Memory B cell (primary cell): ENCODE measurements around the gene OR10A6.

Source experiments
- ATAC-seq: fragments of 150-1000 bp; cut with Tn5 transposase; 2 replicates; pipeline ENCODE4 v1.10.0; 2021; ENCODE audit warnings: low read depth, mild to moderate bottlenecking, moderate library complexity
- DNase-seq, 2 donors: peaks; one replicate each; pipeline ENCODE4 v3.0.0; 2022; ENCODE audit warnings: low spot score in 2 of 2
- H3K27ac Mint-ChIP-seq: one replicate; pipeline ENCODE4 v1.8.0; 2022; ENCODE audit warnings: mild to moderate bottlenecking, moderate library complexity, mixed read lengths
- H3K27me3 Mint-ChIP-seq: one replicate; pipeline ENCODE4 v1.8.0; 2022; ENCODE audit warnings: mixed read lengths
- H3K36me3 Mint-ChIP-seq: one replicate; pipeline ENCODE4 v1.8.0; 2022; ENCODE audit warnings: mild to moderate bottlenecking, mixed read lengths
- H3K4me1 Mint-ChIP-seq: one replicate; pipeline ENCODE4 v1.8.0; 2022; ENCODE audit warnings: mixed read lengths
- H3K4me3 Mint-ChIP-seq: one replicate; pipeline ENCODE4 v1.8.0; 2022; ENCODE audit warnings: mild to moderate bottlenecking, moderate library complexity, mixed read lengths
- H3K9me3 Mint-ChIP-seq: one replicate; pipeline ENCODE4 v1.8.0; 2022; ENCODE audit warnings: mixed read lengths

The OR10A6 gene

GRCh38 chr11:7944123-7944522 lies 13.1 kb upstream of the OR10A6 start:
- Mint-ChIP-seq H3K4me1 (no peaks in the 10 kb centered on the region), H3K27ac (no peak overlapping the region), H3K9me3 (peaks cover 16% of the 10 kb centered on the region), H3K36me3 (no peaks in the 10 kb centered on the region), H3K27me3 (peaks cover 10% of the 10 kb centered on the region), H3K4me3 (no peak overlapping the region)
- ATAC-seq (no peak), DNase-seq (no peak)

- H3K27ac Mint-ChIP-seq = no peak within 1 kb of the TSS
- DNase-seq (no peak), ATAC-seq (no peak)
- no peaks in the 10 kb centered on the region for H3K4me1 Mint-ChIP-seq
- no peaks in the 10 kb centered on the region for H3K36me3 Mint-ChIP-seq
- H3K27me3 Mint-ChIP-seq = peaks cover 9% of the 10 kb centered on the region
- H3K4me3 Mint-ChIP-seq = no peak within 1 kb of the TSS
- peaks cover 16% of the 10 kb centered on the region for H3K9me3 Mint-ChIP-seq
Observed at GRCh38 chr11:7941608-7942007, 10.5 kb upstream of the OR10A6 start, which contains the start of gene OR10A3. Gene OR10A3 (minus strand): TSS chr11:7941708. CDS start chr11:7939520, 2,188 bp downstream.

GRCh38 chr11:7941146-7941545 lies 10.1 kb upstream of the OR10A6 start:
- H3K27ac Mint-ChIP-seq = no peak overlapping the region
- peaks cover 16% of the 10 kb centered on the region for H3K9me3 Mint-ChIP-seq

GRCh38 chr11:7936615-7937014 lies 5.5 kb upstream of the OR10A6 start:
- peaks cover 11% of the 10 kb centered on the region for H3K27me3 Mint-ChIP-seq

More at GRCh38 chr11:7941146-7941545, 10.1 kb upstream of the OR10A6 start:
- H3K36me3 Mint-ChIP-seq = no peaks in the 10 kb centered on the region
- no peak for ATAC-seq
- H3K4me3 Mint-ChIP-seq = no peak overlapping the region
- no peaks in the 10 kb centered on the region for H3K4me1 Mint-ChIP-seq
- peaks cover 9% of the 10 kb centered on the region for H3K27me3 Mint-ChIP-seq
- no peak for DNase-seq

DNA sequence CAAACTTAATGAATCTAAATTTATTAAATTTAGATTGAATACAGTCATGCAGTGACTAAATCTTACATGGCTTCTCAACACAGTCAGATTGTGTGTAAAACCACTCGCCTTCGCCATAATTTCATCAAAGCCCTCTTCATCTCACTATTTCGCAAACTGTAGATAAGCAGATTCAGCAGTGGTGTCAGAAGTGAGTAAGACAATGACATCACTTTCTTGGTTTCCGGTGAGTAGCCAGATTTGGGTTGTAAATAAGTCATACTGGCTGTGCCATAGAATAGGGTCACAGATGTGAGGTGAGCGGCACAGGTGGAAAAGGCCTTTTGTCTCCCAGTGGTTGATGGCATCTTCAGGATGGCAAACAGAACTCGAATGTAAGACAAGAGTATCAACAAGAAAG lies 3.4 kb downstream of the OR10A6 start:
- peaks cover 14% of the 10 kb centered on the region for H3K27me3 Mint-ChIP-seq
- no peak for ATAC-seq

More at GRCh38 chr11:7936615-7937014, 5.5 kb upstream of the OR10A6 start:
- Mint-ChIP-seq H3K27ac (no peak overlapping the region), H3K36me3 (no peaks in the 10 kb centered on the region), H3K9me3 (no peaks in the 10 kb centered on the region), H3K4me1 (no peaks in the 10 kb centered on the region), H3K4me3 (no peak overlapping the region)
- ATAC-seq (no peak), DNase-seq (no peak)

GRCh38 chr11:7924536-7924935 lies 6.5 kb downstream of the OR10A6 start:
- no peaks in the 10 kb centered on the region for H3K36me3 Mint-ChIP-seq
- no peaks in the 10 kb centered on the region for H3K4me1 Mint-ChIP-seq
- H3K27ac Mint-ChIP-seq = no peak overlapping the region
- peaks cover 2% of the 10 kb centered on the region for H3K9me3 Mint-ChIP-seq
- H3K4me3 Mint-ChIP-seq = no peak overlapping the region
- DNase-seq (no peak), ATAC-seq (no peak)
- H3K27me3 Mint-ChIP-seq = peaks cover 12% of the 10 kb centered on the region

More for the DNA sequence above, 3.4 kb downstream of the OR10A6 start:
- DNase-seq = no peak
- H3K36me3 Mint-ChIP-seq = no peaks in the 10 kb centered on the region
- H3K4me3 Mint-ChIP-seq = no peak overlapping the region
- no peak overlapping the region for H3K27ac Mint-ChIP-seq
- H3K9me3 Mint-ChIP-seq = peaks cover 2% of the 10 kb centered on the region
- no peaks in the 10 kb centered on the region for H3K4me1 Mint-ChIP-seq

DNA sequence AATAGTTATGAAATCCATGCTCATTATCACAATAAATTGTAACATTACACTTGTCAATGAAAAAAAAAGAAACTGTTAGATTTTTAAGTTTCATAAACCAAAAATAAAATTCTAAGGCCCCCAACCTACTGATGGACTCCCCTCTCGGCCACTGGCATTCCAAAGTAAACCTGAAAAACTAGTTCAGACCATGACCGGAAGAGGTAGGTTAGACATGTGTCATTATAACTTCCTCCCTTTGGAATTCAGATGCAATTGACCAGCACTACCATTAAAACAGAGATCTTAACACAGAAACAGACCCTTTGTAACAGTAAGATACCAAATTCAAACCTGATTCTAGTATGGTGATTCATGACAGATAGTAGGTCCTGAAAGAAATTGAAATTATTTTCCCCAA lies 12.9 kb downstream of the OR10A6 start:
- Mint-ChIP-seq H3K9me3 (peaks cover 5% of the 10 kb centered on the region), H3K4me3 (no peak overlapping the region), H3K4me1 (no peaks in the 10 kb centered on the region), H3K27ac (no peak overlapping the region), H3K27me3 (peaks cover 14% of the 10 kb centered on the region), H3K36me3 (no peaks in the 10 kb centered on the region)
- no peak for DNase-seq
- no peak for ATAC-seq

GRCh38 chr11:7911011-7911410 lies 20.1 kb downstream of the OR10A6 start:
- Mint-ChIP-seq H3K4me1 (no peaks in the 10 kb centered on the region), H3K27ac (no peak overlapping the region), H3K9me3 (no peaks in the 10 kb centered on the region), H3K4me3 (no peak overlapping the region), H3K36me3 (no peaks in the 10 kb centered on the region), H3K27me3 (peaks cover 16% of the 10 kb centered on the region)
- ATAC-seq (no peak), DNase-seq (no peak)

DNA sequence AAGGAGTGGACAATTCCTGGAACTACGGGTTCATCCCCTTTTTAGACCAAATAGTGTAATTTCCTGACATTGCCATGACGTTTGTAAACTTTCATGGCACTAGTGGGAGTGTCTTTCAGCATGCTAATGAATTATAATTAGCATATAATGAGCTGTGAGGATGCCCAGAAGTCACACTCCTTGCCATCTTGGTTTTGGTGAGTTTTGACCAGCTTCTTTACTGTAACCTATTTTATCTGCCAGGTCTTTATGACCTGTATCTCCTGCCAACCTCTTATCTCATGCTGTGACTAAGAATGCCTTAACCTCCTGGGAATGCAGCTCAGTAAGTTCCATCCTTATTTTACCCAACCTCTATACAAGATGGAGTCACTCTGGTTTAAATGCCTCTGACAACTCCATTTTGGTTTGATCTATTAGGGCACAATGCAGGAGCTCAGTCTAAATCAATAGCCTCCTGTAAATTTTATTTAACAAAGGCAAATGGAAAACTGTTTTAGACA lies 20.7 kb downstream of the OR10A6 start:
- ATAC-seq (no peak), DNase-seq (no peak)
- Mint-ChIP-seq H3K4me1 (no peaks in the 10 kb centered on the region), H3K27me3 (peaks cover 18% of the 10 kb centered on the region), H3K36me3 (no peaks in the 10 kb centered on the region), H3K27ac (no peak overlapping the region), H3K4me3 (no peak overlapping the region), H3K9me3 (no peaks in the 10 kb centered on the region)

GRCh38 chr11:7909585-7910285 lies 21.3 kb downstream of the OR10A6 start:
- DNase-seq (no peak), ATAC-seq (no peak)
- Mint-ChIP-seq H3K9me3 (no peaks in the 10 kb centered on the region), H3K4me3 (no peak overlapping the region), H3K4me1 (no peaks in the 10 kb centered on the region), H3K27me3 (peaks cover 16% of the 10 kb centered on the region), H3K36me3 (no peaks in the 10 kb centered on the region), H3K27ac (no peak overlapping the region)

DNA sequence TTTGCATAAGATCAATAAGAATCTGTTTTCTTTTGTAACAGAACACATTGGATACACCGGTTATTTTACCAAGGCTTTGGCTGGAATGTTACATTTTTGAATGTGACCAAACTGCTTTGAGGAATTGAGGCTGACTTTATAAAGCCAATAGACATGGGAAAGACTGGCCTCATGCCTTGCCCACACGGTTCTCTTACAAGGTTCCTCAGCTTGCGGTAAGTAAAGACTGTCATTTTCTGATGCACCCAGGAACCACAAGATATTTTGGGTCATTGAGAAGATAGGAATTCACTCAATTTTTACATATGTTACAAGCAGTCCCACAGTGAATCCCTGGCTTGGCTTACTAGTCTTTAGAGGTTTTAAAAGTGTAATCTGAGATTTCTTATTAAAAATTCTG lies 23.9 kb downstream of the OR10A6 start:
- Mint-ChIP-seq H3K4me3 (no peak overlapping the region), H3K36me3 (no peaks in the 10 kb centered on the region), H3K27ac (no peak overlapping the region), H3K9me3 (no peaks in the 10 kb centered on the region), H3K4me1 (no peaks in the 10 kb centered on the region), H3K27me3 (peaks cover 9% of the 10 kb centered on the region)
- ATAC-seq = no peak
- DNase-seq = no peak

DNA sequence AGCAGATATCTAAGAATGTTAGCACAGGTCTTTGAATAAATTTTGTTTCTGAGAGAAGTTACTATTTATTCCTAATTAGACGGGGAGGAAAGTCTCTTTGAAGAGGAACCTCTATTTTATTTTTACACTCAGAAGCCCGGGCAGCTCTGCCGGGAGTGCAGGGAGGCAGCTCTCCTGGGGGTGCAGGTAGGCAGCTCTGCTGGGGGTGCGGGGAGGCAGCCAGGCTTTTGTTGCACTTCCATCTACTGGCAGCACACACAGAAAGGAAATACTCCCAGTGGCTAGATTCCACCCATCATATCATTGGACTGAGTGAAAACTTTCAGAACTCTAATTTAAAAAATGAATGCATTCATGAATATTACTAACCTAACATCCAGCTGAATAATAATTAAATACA lies 24.6 kb downstream of the OR10A6 start:
- DNase-seq (no peak), ATAC-seq (no peak)
- no peaks in the 10 kb centered on the region for H3K4me1 Mint-ChIP-seq
- H3K4me3 Mint-ChIP-seq = no peak overlapping the region
- peaks cover 6% of the 10 kb centered on the region for H3K27me3 Mint-ChIP-seq
- no peak overlapping the region for H3K27ac Mint-ChIP-seq
- no peaks in the 10 kb centered on the region for H3K36me3 Mint-ChIP-seq
- no peaks in the 10 kb centered on the region for H3K9me3 Mint-ChIP-seq

- Mint-ChIP-seq H3K27ac (no peak overlapping the region), H3K9me3 (no peaks in the 10 kb centered on the region), H3K36me3 (no peaks in the 10 kb centered on the region), H3K4me1 (no peaks in the 10 kb centered on the region), H3K4me3 (no peak overlapping the region), H3K27me3 (peaks cover 7% of the 10 kb centered on the region)
- no peak for ATAC-seq
- no peak for DNase-seq
Observed at GRCh38 chr11:7905961-7906429, 25.1 kb downstream of the OR10A6 start.

DNA sequence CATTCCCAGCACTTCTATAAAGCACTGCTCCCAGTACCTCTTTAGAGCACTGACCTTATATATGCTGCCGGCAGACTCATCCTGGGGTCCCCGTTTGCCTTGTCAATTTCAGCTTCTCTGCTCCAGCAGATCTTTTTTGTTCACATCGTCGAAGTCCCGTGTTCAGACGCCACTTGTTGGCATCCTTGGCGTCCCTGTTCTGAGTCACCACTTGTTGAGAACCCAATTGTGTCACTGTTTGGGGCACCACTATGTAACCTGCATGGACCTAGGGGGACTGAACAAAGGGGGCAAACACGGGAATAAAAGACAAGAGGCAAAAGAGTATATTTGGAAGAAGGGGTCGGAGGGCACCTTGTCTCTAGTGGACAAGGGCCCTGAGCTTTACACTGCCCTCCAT lies 25.5 kb downstream of the OR10A6 start:
- H3K4me1 Mint-ChIP-seq = no peaks in the 10 kb centered on the region
- H3K36me3 Mint-ChIP-seq = no peaks in the 10 kb centered on the region
- H3K27me3 Mint-ChIP-seq = peaks cover 7% of the 10 kb centered on the region
- no peaks in the 10 kb centered on the region for H3K9me3 Mint-ChIP-seq
- H3K4me3 Mint-ChIP-seq = no peak overlapping the region
- no peak overlapping the region for H3K27ac Mint-ChIP-seq
- ATAC-seq (no peak), DNase-seq (no peak)

DNA sequence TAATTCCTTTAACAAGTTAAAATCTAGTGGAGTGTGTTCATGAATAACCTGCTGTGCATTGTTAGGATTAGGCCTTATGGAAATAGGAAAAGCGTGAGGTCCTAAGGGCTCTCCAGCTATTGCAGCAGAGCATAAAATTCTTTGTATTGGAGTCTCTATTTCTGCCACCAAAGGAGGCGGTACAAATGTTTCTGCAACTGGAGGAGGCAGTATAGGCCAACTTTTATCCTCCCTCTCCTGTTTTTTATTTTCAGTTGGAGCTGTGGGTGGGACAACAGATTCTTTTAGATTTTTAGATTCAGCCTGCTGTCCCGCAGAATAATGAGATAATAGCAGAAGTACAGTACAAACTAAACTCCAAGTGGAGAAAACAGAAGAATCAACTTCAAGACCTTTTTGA lies 26.2 kb downstream of the OR10A6 start:
- H3K36me3 Mint-ChIP-seq = no peaks in the 10 kb centered on the region
- no peak overlapping the region for H3K4me3 Mint-ChIP-seq
- H3K9me3 Mint-ChIP-seq = peaks cover 2% of the 10 kb centered on the region
- H3K4me1 Mint-ChIP-seq = no peaks in the 10 kb centered on the region
- H3K27ac Mint-ChIP-seq = no peak overlapping the region
- peaks cover 6% of the 10 kb centered on the region for H3K27me3 Mint-ChIP-seq
- DNase-seq (no peak), ATAC-seq (no peak)
